GM12892 (cell line): ENCODE data around the gene GDPD5.

Experiments
- POLR2A ChIP-seq: IDR thresholded peaks from 2 replicates; pipeline ENCODE4 v1.6.1; 2011; ENCODE audit warnings: low read depth, low read length, control low read depth
- POLR2AphosphoS5 ChIP-seq: IDR thresholded peaks from 2 replicates; pipeline ENCODE4 v1.6.1; 2011; ENCODE audit warnings: low read depth, low read length, control low read depth
- TAF1 ChIP-seq: IDR thresholded peaks from 2 replicates; pipeline ENCODE4 v1.6.1; 2011; ENCODE audit warnings: low read depth, mild to moderate bottlenecking, control low read depth, low read length, borderline replicate concordance

DNA sequence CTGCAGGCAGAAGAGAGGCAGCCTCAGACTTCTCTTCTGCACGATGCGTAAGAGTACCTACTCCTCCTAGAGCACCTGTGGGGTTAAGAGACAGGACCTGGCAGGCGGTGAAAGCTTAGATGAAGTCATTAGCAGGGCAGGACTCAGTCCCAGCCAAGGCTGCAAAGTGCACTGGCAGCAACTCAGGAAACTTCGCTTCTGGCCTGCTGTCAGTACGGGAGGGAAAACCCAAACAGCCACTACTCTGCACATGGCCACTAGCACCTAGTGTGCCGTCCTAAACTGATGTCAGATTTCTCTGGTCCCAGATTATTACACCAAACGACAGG lies 84.0 kb downstream of the GDPD5 start:
- TF ChIP-seq POLR2A (no peak), TAF1 (no peak), POLR2AphosphoS5 (no peak)
